GM18861 (cell line): ENCODE data around the gene RPL26.
"Not testable (repeated sequence)": the region's sequence is repeated elsewhere in the genome, so short reads cannot be mapped to it uniquely, and the experiment has no call there.

Experiments used
- ATAC-seq: cut with Tn5 transposase; IDR thresholded peaks from one replicate; pipeline ENCODE4 v1.9.1; 2021; ENCODE audit not compliant: unreplicated experiment

The RPL26 gene

DNA sequence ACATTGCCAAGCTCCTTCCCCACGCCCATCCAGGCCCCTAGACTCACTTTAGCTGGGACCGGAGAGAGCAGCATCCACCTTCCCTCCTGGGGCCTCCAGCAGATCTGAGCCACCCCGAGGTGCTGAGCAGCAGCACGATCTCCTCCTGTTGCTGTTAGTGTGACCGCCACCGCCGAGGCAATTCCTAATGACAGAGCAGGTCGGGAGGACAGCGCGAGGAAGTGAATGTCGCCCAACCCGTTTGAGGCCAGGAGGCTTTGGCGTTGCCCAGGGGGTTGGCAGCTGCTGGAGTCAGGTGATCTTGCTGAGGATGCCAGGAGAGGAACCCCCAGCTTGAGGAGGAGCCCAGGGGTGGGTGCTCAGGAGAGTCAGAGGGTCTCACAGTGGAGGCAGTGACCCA lies 14.6 kb upstream of the RPL26 start, which contains the start of gene RNF222:
TSS of gene RNF222 (minus strand) at position 192 of the 400 bp plus-strand sequence. CDS start 4,366 bp downstream, outside the sequence.
- ATAC-seq, result no peak

DNA sequence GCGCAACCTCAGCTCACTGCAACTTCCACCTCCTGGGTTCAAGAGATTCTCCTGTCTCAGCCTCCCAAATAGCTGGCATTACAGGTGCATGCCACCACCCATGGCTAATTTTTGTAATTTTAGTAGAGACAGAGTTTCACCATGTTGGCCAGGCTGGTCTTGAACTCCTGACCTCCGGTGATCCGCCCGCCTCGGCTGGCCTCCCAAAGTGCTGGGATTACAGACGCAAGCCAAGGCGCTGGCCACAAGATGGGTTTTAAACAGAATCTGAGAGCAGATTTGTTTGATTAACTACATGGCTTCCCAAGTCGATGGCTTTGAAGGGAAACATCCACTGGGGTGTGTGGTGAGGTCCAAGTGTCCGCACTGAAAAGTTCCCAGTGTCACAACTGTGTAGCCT lies 11.5 kb upstream of the RPL26 start:
- ATAC-seq, result not testable (repeated sequence)

GRCh38 chr17:8393470-8394231 lies 10.7 kb upstream of the RPL26 start:
- no peak for ATAC-seq

DNA sequence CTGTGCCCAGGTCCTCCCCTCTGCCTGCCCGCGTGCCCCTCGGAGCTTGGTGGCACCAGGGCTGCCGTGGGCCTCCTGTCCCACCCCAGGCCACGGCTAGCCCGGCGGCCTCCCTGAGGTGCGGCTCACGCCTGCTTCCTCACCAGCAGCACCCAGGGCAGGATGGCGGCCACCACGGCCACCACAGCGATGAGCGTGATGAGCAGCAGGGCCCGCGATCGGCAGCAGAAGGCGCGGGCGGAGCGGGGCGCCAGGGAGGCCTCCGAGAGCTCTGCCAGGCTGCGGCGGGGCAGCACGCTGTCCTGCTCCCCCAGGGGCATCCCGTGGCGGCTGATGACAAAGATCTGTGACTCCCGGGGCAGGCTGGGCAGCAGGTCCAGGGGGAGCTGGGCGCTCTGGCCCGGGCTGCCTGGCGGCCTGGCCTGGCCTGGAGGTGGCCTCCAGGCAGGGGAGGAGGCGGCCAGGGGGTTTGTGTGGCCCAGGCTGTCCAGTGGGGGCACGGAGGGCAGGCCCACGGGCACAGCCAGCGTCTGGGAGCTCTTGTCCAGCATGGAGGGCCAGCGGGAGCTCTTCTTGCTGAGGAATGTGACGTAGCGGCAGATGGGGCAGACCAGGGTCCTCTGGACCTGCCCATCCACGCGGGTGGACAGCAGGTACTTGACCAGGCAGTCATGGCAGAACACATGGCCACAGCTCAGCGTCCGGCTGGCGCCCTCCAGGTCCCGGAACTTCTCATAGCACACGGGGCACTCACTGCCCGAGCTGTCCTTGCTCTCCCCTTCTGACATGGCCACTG lies 9.9 kb upstream of the RPL26 start:
- ATAC-seq, result no peak

DNA sequence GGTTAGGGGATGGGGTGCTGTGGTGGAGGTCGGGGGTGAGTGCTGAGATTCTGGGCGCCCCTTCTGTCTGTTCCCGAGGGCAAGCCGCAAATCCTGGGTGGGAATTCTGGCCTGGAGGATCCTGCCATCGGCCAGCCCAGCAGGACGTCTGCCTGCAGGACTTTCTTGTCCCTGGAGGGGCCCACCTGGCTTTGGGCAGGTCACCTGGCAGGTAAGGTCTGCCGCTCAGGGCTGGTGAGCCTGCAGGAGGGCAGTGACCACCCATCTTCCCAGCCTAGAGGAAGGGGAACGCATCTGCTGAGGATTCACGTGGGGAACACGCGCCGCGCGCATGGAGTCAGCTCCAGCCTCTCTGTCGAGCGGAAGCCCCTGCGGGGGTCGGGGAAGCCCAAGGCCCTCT lies 9.3 kb upstream of the RPL26 start:
- ATAC-seq, result no peak

DNA sequence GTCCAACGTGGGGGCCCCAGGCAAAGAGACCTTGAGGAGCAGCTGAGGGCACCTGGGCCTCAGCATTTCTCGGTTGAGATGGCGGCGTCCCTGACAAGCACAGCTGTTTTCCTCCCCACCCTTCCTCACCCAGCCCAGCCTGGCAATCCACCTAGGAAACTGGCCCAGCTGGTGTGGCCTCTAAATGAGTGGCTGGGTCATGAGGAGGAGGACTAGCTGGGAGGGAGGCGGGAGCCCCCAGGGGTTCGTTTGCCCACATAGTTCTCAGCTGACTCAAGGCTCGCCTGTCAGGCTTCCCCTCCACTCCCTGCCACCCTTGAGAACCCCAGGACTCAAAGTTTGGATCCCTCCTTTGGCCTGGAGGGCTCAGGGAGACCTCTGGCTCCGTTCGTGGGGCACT lies 8.7 kb upstream of the RPL26 start:
- no peak for ATAC-seq

DNA sequence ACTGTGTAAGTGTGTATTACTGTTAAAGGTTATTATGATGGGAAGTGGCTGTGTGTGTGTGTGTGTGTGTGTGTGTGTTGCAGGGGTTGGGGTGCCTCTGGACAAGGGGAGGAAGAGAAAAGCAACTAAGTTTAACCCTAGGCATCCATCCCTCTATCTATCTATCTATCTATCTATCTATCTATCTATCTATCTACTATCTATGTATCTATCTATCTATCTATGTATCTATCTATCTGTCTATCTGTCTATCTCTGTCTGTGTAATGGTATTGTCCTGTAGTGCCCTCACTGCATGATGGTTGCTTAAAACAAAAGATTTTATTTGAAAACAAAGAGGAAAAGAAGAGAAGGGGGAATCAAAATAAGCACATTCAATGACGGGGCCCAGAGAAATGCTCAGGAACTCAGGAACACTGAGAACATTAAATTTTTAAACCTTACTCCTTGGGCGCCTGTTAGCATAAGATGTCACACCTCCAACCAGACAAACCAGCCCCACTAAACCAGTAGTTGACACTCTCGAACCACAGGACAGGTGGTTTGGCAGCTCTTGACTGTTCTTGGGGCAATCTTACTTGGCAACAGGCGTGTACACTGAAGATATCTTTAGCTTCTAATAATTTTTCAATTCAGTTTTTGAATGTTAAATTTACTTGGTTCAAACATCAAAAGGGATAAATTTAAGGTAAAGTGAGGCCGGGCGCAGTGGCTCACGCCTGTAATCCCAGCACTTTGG lies 5.1 kb upstream of the RPL26 start:
- ATAC-seq, result no peak

- no peak for ATAC-seq
These were observed 3.8 kb upstream of the RPL26 start for GRCh38 chr17:8386841-8387240.

DNA sequence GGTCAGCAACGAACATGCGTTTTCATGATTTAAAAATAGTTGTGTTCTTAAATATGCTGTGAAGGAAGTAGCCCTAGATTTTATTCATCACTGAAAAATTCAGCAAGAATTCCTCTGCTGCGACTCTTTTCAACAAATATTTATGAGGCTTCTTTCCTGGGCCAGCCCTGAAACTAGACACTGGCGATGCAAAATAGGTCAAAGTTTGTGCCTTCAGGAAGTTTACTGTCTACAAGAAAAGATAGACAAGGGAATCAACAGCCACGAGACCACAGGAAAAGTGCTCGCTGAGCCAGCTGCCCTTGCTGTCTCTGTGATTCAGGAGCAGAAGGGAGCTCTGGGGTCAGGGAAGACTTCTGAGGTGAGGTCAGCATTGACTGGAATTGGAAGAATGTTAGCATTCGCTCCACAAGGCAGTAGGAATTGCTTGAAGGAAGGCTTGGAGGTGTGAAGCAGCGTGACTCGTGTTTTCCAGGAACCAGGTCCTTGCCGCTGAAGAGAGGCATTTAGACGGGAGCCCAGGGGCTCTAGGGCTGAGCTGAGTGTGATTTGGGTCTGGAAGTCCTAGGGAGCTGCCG lies 1.9 kb upstream of the RPL26 start:
- ATAC-seq, result no peak

- ATAC-seq, result no peak
These were observed 182 bp downstream of the RPL26 start for GRCh38 chr17:8382880-8383142.

- ATAC-seq, result no peak
These were observed 727 bp downstream of the RPL26 start for GRCh38 chr17:8382052-8382879.

GRCh38 chr17:8380049-8380448 lies 2.9 kb downstream of the RPL26 start:
- no peak for ATAC-seq

DNA sequence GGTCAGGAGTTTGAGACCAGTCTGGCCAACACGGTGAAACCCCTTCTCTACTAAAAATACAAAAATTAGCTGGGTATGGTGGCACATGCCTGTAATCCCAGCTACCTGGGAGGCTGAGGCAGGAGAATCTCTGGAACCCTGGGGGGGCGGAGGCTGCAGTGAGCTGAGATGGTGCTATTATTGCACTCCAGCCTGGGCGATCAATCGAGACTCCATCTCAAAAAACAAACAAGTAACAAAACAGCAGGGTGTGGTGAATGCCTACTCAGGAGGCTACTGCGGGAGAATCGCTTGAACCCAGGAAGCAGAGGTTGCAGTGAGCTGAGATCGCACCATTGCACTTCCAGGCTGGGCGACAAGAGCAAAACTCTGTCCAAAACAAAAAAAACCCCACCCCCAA lies 4.9 kb downstream of the RPL26 start:
- not testable (repeated sequence) for ATAC-seq

DNA sequence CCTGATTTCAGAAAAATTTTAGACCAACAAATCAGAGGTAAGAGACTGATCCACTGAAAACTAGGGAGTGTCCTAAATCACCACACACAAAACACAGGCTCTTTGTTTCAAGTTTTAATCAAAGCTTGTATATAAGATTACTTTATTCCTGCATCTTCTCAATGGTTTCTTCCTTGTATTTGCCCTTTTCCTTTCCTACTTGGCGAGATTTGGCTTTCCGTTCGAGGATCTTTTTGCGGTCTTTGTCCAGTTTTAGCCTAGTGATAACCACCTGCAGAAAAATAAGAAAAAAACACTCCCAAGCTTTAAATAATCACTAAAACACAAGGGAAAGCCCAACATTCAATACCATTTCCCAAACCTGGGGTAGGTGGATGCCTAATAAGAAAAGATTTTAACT lies 5.6 kb downstream of the RPL26 start:
- ATAC-seq, result no peak

DNA sequence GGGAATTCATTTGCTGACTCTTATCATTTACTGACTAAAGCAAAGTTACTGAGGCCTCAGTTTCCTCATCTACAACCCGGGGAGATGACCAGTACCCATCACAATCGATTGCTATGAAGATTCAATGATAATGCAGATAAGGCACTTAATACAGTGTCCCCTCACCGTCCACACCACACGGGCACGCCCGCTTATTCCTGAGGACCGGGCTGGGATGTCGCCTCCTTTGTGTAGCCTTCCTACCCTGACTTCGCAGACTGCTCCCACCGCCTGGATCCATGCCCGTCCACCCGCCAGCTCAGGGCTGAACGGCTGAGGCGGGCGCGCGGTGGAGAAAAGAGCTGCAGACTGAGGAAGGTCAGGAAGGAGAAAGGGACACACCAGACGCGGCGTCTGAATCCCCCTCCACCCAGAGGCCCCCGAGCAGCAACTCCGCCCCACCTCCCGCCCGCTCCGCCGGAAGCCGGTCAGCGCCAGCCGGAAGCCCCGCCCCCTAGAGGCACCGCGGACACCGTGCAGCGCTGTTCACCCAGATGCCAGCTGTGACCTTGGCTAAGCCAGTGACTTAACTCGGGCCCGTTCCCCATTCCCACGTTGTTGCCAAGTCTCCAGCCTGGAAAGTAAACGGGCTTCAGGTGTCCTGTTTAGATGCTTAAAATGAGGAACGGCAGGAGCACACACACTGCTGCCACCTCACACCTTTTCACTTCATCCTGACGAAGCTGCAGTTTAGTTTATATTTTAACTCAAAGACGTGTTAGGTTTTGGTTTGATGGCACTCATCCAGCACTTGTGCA lies 6.5 kb downstream of the RPL26 start, which contains the start of gene KRABD2:
TSS of gene KRABD2 (minus strand) at position 434 of the 797 bp plus-strand sequence.
- ATAC-seq, result peak; percentile 63

- no peak for ATAC-seq
These were observed 7.2 kb downstream of the RPL26 start for GRCh38 chr17:8375738-8376259.

DNA sequence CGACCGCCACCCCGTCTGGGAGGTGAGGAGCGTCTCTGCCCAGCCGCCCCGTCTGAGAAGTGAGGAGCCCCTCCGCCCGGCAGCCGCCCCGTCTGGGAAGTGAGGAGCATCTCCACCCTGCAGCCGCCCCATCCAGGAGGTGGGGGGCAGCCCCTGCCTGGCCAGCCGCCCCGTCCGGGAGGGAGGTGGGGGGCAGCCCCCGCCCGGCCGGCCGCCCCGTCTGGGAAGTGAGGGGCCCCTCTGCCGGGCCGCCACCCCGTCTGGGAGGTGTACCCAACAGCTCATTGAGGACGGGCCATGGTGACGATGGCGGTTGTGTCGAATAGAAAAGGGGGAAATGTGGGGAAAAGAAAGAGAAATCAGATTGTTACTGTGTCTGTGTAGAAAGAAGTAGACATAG lies 9.1 kb downstream of the RPL26 start:
- ATAC-seq, result not testable (repeated sequence)

- ATAC-seq, result no peak
These were observed 10.6 kb downstream of the RPL26 start for GRCh38 chr17:8372422-8372821.

DNA sequence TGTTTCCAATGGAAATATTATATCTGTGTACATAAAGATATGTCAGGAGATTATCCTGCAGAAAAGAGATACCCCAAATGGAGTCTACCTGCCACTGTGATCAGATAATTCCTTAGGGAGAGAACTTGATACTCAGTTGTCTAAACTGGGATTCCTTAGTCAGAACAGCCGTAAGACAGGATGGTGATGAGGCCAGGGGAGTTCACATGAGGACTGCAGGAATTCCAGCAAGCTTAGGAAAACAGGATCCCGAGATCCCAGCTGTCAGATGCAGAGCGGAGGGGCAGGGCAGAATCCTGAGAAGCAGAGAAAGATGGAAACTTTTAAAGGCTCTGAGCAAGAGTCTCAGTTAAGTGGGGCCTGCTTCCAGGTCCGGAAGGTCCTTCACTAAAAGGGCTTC lies 11.2 kb downstream of the RPL26 start:
- no peak for ATAC-seq
